Muscle layer of duodenum (tissue), 2 donors: ENCODE measurements around the gene NFS1.

ENCODE experiments used
- H3K27ac ChIP-seq: one replicate; pipeline ENCODE4 v1.7.0; 2013; ENCODE audit warnings: mild to moderate bottlenecking, low read length
- H3K27me3 ChIP-seq: one replicate; pipeline ENCODE4 v1.7.0; 2013; ENCODE audit warnings: low read depth, mild to moderate bottlenecking, control low read depth, low read length
- H3K36me3 ChIP-seq, 2 donors: one replicate each; pipeline ENCODE4 v1.7.0; 2013; ENCODE audit warnings: low read length in 2 of 2, control low read depth in 1 of 2, mild to moderate bottlenecking in 1 of 2; ENCODE audit not compliant: insufficient read depth in 2 of 2, control insufficient read depth in 1 of 2
- H3K4me1 ChIP-seq, 2 donors: one replicate each; pipeline ENCODE4 v1.7.0; 2013; ENCODE audit warnings: low read length in 2 of 2, mild to moderate bottlenecking in 2 of 2, control low read depth in 1 of 2, moderate library complexity in 1 of 2; ENCODE audit not compliant: insufficient read depth in 2 of 2, control insufficient read depth in 1 of 2
- H3K4me3 ChIP-seq, 2 donors: one replicate each; pipeline ENCODE4 v1.7.0; 2013; ENCODE audit warnings: low read length in 2 of 2, low read depth in 1 of 2, mild to moderate bottlenecking in 1 of 2
- H3K9me3 ChIP-seq, 2 donors: one replicate each; pipeline ENCODE4 v1.7.0; 2013; ENCODE audit warnings: low read length in 2 of 2, control low read depth in 1 of 2, mild to moderate bottlenecking in 1 of 2; ENCODE audit not compliant: control insufficient read depth in 1 of 2
- donor health status: healthy.

Gene NFS1

DNA sequence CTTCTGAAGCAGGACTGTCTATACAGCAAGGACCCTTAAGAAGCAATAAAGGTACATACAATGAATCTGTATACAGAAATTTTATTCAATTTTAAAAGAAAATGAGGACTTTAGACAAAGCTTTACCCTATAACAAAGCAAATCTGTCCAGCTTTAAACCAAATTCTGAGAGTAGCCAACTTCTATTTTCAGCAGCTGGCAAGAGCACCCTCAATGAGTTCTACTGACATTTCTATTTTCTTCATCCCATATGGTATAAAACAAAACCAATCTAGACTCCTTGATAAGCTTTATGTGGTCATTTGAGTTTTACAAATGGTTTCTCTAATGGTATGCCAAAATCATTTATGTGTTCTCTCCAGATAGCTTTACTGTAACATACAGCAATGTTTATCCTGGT lies 47.2 kb downstream of the NFS1 start:
- no peak overlapping the region for H3K4me3 ChIP-seq
- peaks cover 24 to 33% of the 10 kb centered on the region in 2 donors for H3K36me3 ChIP-seq
- no peaks in the 10 kb centered on the region for H3K9me3 ChIP-seq
- no peaks in the 10 kb centered on the region for H3K27me3 ChIP-seq
- H3K4me1 ChIP-seq: peaks cover 10 to 35% of the 10 kb centered on the region in 2 donors
- H3K27ac ChIP-seq: no peak overlapping the region

- H3K36me3 ChIP-seq: peaks cover 24 to 33% of the 10 kb centered on the region in 2 donors
- H3K27me3 ChIP-seq: no peaks in the 10 kb centered on the region
- H3K9me3 ChIP-seq: no peaks in the 10 kb centered on the region
- H3K4me3 ChIP-seq: no peak overlapping the region
- no peak overlapping the region for H3K27ac ChIP-seq
- peaks cover 9 to 39% of the 10 kb centered on the region in 2 donors for H3K4me1 ChIP-seq
Observed at GRCh38 chr20:35650632-35651031, 48.5 kb downstream of the NFS1 start.

DNA sequence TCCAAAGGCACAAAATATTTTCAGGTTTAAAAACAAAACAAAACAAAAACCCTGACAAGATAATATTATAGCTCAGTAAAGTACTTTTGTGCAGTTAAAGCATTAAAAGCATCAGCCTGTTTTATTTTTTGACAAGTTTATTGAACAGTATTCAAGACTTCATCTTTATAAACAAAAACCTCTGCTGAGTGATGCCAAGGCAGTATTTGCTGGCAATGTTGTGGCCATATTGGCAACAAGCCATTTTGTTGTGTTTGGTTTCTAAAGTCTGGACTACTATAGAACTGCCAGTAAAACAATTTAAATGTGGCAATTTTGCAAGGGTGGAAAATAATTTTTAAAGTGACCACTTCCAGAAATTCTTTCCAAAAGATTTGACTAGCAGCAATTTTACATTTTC lies 50.3 kb downstream of the NFS1 start:
- Histone ChIP-seq H3K9me3 (no peaks in the 10 kb centered on the region), H3K4me3 (no peak overlapping the region), H3K36me3 (peaks cover 10 to 16% of the 10 kb centered on the region in 2 donors), H3K27me3 (no peaks in the 10 kb centered on the region), H3K27ac (no peak overlapping the region), H3K4me1 (peaks cover 9 to 39% of the 10 kb centered on the region in 2 donors)

GRCh38 chr20:35644806-35645205 lies 54.3 kb downstream of the NFS1 start:
- H3K4me1 ChIP-seq: peaks cover 9 to 27% of the 10 kb centered on the region in 2 donors
- H3K27ac ChIP-seq: no peak overlapping the region
- H3K27me3 ChIP-seq: no peaks in the 10 kb centered on the region
- no peaks in the 10 kb centered on the region for H3K9me3 ChIP-seq
- no peaks in the 10 kb centered on the region for H3K36me3 ChIP-seq
- no peak overlapping the region for H3K4me3 ChIP-seq

DNA sequence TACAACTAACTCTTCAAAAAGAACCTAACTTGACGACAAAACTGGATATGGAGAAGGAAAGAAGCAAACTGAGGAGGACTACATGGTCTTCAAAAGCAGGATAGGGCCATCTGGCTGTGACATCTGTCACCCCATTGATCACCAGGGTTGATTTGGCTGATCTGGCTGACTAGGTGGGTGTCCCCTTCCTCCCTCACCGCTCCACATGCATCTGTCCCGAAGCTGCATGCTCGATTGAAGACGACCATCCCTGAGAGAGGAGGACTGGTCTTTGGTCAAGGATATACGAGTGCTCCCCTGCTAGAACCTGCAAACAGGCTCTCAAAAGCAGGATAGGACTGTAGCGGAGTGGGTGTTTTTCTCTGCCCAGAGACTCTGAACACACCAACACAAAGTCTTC lies 56.1 kb downstream of the NFS1 start:
- Histone ChIP-seq H3K27ac (no peak overlapping the region), H3K27me3 (no peaks in the 10 kb centered on the region), H3K4me1 (peaks cover 0 to 18% of the 10 kb centered on the region in 2 donors), H3K4me3 (no peak overlapping the region), H3K36me3 (no peaks in the 10 kb centered on the region), H3K9me3 (no peaks in the 10 kb centered on the region)

GRCh38 chr20:35641743-35642142 lies 57.4 kb downstream of the NFS1 start:
- Histone ChIP-seq H3K9me3 (no peaks in the 10 kb centered on the region), H3K27me3 (no peaks in the 10 kb centered on the region), H3K36me3 (no peaks in the 10 kb centered on the region), H3K27ac (no peak overlapping the region), H3K4me1 (peaks cover 0 to 16% of the 10 kb centered on the region in 2 donors), H3K4me3 (no peak overlapping the region)

DNA sequence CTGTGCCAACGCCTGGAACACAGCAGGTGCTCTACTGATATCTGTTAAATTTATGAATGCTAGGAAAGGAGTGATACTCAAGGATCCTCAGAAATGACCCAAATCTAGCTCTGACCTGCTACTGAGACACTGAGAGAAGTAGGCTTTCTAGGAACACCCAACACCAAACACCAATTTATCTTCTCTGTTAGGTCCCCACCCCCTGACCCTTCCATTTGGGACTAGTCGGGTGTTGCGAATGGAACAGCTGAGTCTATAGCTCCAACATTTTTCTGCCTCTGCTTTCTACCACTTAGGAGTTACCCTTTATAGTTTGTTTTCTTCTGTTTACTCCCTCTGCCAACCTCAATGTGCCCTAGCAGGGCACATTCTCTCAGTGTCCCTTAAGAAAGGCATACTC lies 58.4 kb downstream of the NFS1 start:
- Histone ChIP-seq H3K36me3 (no peaks in the 10 kb centered on the region), H3K27ac (no peak overlapping the region), H3K4me1 (peaks cover 0 to 12% of the 10 kb centered on the region in 2 donors), H3K27me3 (no peaks in the 10 kb centered on the region), H3K9me3 (no peaks in the 10 kb centered on the region), H3K4me3 (no peak overlapping the region)

GRCh38 chr20:35638751-35639150 lies 60.4 kb downstream of the NFS1 start:
- H3K4me1 ChIP-seq: peaks cover 0 to 12% of the 10 kb centered on the region in 2 donors

DNA sequence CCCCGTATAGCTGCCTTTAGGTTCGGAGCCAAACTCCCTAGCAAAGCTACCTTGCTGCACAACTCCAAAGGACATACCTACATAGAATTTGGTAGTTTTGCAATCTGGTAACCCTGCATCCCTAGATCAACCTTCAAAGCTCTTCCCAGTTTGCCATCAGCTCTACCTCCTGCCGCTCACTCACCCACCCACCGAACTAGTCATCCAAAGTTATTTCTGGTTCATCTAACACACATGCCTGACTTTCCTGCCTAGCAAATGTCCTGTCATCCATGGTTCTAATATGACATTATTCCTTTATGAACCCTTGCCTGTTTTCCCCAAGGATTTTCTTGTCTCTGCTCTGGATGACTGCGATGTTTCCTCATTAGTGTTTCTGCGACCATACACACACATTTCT lies 61.9 kb downstream of the NFS1 start:
- Histone ChIP-seq H3K4me3 (no peak overlapping the region), H3K27me3 (no peaks in the 10 kb centered on the region), H3K4me1 (peaks cover 0 to 12% of the 10 kb centered on the region in 2 donors), H3K9me3 (no peaks in the 10 kb centered on the region), H3K27ac (no peak overlapping the region), H3K36me3 (peaks cover 0 to 3% of the 10 kb centered on the region in 2 donors)

More at GRCh38 chr20:35638751-35639150, 60.4 kb downstream of the NFS1 start:
- H3K9me3 ChIP-seq: no peaks in the 10 kb centered on the region
- no peak overlapping the region for H3K4me3 ChIP-seq
- no peaks in the 10 kb centered on the region for H3K27me3 ChIP-seq
- H3K36me3 ChIP-seq: no peaks in the 10 kb centered on the region
- H3K27ac ChIP-seq: no peak overlapping the region

DNA sequence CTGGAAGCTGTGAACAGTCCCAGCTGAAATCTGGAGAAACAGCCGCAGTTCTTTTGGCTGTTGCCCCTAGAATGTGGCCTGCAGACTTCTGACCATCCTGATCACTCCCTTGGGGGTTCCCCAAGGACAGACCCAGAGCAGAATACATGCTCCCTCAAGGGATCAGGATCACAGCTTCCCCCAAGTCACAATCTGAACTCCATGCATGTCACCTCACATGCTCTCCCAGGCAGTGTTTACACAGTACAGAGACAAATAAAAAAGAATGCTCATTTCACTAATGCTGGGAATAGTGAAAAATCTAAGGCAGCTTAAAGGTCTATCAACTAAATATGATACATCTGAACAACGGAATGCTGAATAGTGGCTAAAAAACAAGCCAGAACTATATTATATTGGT lies 63.1 kb downstream of the NFS1 start:
- H3K36me3 ChIP-seq: peaks cover 5 to 12% of the 10 kb centered on the region in 2 donors
- H3K4me1 ChIP-seq: peaks cover 0 to 12% of the 10 kb centered on the region in 2 donors
- H3K4me3 ChIP-seq: no peak overlapping the region
- no peak overlapping the region for H3K27ac ChIP-seq
- no peaks in the 10 kb centered on the region for H3K27me3 ChIP-seq
- H3K9me3 ChIP-seq: no peaks in the 10 kb centered on the region

- Histone ChIP-seq H3K9me3 (no peaks in the 10 kb centered on the region), H3K27me3 (no peaks in the 10 kb centered on the region), H3K36me3 (peaks cover 9 to 16% of the 10 kb centered on the region in 2 donors)
Observed at GRCh38 chr20:35635652-35636051, 63.5 kb downstream of the NFS1 start.

GRCh38 chr20:35632539-35633115 lies 66.5 kb downstream of the NFS1 start:
- peaks cover 22 to 40% of the 10 kb centered on the region in 2 donors for H3K36me3 ChIP-seq
- no peaks in the 10 kb centered on the region for H3K4me1 ChIP-seq
- H3K27ac ChIP-seq: no peak overlapping the region
- H3K9me3 ChIP-seq: no peaks in the 10 kb centered on the region
- H3K27me3 ChIP-seq: no peaks in the 10 kb centered on the region
- H3K4me3 ChIP-seq: no peak overlapping the region

More at GRCh38 chr20:35635652-35636051, 63.5 kb downstream of the NFS1 start:
- Histone ChIP-seq H3K27ac (no peak overlapping the region), H3K4me1 (peaks cover 0 to 11% of the 10 kb centered on the region in 2 donors), H3K4me3 (no peak overlapping the region)
